22Rv1 (cell line): ENCODE results near the gene POGLUT2.
A peak's percentile ranks its signal among the peaks of the same experiment; 100 is the strongest.

Experiments
- H3K27ac ChIP-seq: fragments of 450-650 bp; 2 replicates; pipeline ENCODE4 v1.5.1; 2017
- CTCF ChIP-seq: fragments of 450-650 bp; IDR thresholded peaks from 2 replicates; pipeline ENCODE4 v1.5.1; 2017; ENCODE audit warnings: mild to moderate bottlenecking
- ZFX ChIP-seq: fragments of 450-650 bp; IDR thresholded peaks from 2 replicates; pipeline ENCODE4 v1.6.1; 2017; ENCODE audit warnings: antibody characterized with exemption, borderline replicate concordance

The POGLUT2 gene

GRCh38 chr13:102805680-102806079 is 6.9 kb upstream of the POGLUT2 start:
- H3K27ac ChIP-seq, result no peak overlapping the region
- TF ChIP-seq CTCF (no peak), ZFX (no peak)

DNA sequence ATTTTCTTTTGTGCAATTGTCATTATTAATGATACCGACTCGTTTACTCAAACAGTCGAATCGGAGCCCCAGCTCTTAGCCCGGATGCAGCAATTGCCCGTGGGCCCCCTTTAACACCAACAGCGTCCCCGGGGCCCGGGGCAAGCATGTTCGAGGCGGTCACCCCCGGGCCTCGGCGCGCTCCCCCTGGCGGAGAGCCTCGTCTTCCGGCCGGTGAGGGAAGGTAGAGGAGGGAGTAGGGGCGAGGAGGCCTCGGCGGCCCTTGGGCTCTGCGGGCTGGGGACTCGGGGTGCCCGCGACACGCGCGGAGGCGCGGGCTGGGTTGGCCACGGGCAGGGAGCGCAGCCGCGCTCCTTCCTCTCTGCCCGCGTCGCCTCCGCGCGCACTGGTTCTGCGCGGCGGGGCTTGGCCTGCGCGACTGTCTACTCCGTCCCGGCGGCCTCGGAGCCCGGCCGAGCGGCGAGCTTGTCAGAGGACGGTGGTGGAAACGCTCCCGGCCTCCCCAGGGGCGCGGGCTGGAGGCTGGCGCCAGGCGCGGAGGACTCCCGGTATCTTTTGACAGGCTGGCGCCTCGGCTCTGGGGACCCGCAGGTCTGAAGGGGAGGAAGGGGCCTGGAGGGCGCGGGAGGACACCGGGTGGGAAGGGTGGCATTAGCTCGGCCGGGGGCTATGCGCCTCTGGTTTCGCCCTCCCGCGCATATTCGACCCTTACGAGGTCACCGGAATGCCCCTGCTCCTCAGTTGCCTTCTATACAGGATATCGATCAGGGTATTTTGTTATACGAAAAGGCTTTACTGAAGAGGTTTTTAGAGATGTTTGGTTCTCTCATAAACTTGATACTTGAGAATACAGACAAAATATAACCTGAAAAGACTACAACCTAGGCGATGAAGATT is 1.6 kb upstream of the POGLUT2 start:
- H3K27ac ChIP-seq, result peak overlapping the region; percentile 15; the same call in 1 of the 2 replicates
- TF ChIP-seq CTCF (peak; percentile 84), ZFX (no peak)

GRCh38 chr13:102799426-102800144 is 809 bp upstream of the POGLUT2 start:
- peak overlapping the region; percentile 29; the same call in 1 of the 2 replicates for H3K27ac ChIP-seq
- TF ChIP-seq CTCF (no peak), ZFX (no peak)

DNA sequence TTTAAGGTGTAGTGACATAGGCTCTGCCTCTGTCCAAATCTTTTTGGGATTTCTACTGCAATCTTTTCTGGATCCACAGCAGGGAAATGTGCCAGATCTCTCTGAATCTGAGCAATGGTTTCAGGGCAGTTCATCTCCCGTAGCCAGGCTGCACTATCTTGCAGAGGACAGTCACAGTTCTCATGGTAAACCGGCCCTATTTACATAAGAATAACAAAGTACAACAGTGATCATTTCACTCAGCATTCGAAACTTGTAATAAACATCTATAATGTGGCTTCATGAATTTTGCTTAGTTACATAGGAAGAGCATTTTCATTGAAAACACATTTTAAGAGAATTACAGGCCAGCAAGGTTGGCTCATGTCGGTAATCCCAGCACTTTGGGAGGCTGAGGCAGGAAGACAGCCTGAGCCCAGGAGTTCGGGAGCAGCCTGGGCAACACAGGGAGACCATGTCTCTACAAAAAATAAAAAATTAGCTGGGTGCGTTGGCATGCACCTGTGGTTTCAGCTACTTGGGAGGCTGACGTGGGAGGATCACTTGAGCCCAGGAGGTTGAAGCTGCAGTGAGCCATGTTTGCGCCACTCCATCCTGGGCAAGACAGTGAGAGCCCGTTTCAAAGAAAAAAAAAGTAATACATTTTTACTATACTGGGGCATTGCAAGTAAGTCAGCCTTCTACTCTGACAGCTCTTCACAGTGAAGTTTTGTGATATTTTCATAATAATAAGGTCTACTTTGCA is 5.0 kb downstream of the POGLUT2 start:
- no peak overlapping the region for H3K27ac ChIP-seq
- TF ChIP-seq ZFX (no peak), CTCF (no peak)

DNA sequence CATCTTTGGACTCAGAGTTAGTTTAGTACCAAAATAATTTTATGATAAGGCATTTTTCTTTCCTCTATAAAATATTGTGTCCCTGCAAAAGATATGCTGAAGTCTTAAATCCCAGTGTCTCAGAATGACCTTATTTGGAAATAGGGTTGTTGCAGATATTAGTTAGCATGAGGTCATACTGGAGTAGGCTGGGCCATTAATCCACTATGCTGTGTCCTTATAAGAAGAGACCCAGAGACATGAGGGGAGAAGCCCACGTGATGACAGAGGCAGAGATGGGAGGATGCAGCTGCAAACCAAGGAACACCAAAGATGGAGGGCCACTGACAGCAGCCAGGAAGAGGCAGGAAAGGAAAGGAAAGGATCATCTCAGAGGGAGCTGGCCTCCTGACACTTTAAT is 6.4 kb downstream of the POGLUT2 start:
- TF ChIP-seq CTCF, result no peak
- TF ChIP-seq ZFX, result no peak
- no peak overlapping the region for H3K27ac ChIP-seq

DNA sequence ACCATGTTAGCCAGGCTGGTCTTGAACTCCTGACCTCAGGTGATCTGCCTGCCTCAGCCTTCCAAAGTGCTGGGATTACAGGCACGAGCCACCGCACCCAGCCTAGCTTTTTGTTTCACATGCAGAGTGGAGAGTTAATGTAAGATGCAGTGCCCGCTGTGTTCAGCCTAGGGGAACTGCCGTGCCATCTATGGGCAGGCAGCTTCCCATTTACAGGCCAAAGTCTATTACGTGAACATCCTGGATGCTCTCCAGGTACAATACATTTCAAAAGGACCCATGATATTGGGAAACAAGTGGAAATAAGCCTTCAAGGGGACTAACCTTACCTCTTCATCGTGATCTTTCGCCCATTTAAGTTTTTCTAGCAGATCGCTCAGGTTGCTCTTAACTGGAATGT is 10.1 kb downstream of the POGLUT2 start:
- H3K27ac ChIP-seq, result no peak overlapping the region
- TF ChIP-seq ZFX, result no peak
- no peak for TF ChIP-seq CTCF
